HFF-Myc (cell line): ENCODE data around the gene TNS2.
A peak's percentile ranks its signal among the peaks of the same experiment; 100 is the strongest.

ENCODE experiments used
- DNase-seq: peaks from one replicate; pipeline ENCODE4 v3.0.0-alpha.2; 2011; ENCODE audit warnings: low read depth; ENCODE audit errors: extremely low read depth
- H3K4me3 ChIP-seq: replicated peaks from 2 replicates; pipeline ENCODE4 v1.5.1; 2011; ENCODE audit warnings: low read depth, mild to moderate bottlenecking, control low read depth, low read length
- TF ChIP-seq, protein P1 (sequence below): IDR thresholded peaks from 2 replicates; pipeline ENCODE4 v1.5.1; 2012; ENCODE audit warnings: mild to moderate bottlenecking, low read depth, low read length, control low read depth; ENCODE audit errors: missing control alignments

TNS2 gene

GRCh38 chr12:53050426-53051057 lies 677 bp downstream of the TNS2 start:
- TF ChIP-seq, protein P1, sequence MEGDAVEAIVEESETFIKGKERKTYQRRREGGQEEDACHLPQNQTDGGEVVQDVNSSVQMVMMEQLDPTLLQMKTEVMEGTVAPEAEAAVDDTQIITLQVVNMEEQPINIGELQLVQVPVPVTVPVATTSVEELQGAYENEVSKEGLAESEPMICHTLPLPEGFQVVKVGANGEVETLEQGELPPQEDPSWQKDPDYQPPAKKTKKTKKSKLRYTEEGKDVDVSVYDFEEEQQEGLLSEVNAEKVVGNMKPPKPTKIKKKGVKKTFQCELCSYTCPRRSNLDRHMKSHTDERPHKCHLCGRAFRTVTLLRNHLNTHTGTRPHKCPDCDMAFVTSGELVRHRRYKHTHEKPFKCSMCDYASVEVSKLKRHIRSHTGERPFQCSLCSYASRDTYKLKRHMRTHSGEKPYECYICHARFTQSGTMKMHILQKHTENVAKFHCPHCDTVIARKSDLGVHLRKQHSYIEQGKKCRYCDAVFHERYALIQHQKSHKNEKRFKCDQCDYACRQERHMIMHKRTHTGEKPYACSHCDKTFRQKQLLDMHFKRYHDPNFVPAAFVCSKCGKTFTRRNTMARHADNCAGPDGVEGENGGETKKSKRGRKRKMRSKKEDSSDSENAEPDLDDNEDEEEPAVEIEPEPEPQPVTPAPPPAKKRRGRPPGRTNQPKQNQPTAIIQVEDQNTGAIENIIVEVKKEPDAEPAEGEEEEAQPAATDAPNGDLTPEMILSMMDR, result no peak
- H3K4me3 ChIP-seq, result peak overlapping the region; percentile 57

GRCh38 chr12:53051058-53051880 lies 1.4 kb downstream of the TNS2 start:
- H3K4me3 ChIP-seq, result peak overlapping the region; percentile 57
- TF ChIP-seq, protein P1, result no peak
- DNase-seq, result no peak

More at GRCh38 chr12:53050426-53051057, 677 bp downstream of the TNS2 start:
- DNase-seq, result no peak

GRCh38 chr12:53051881-53052412 lies 2.1 kb downstream of the TNS2 start:
- H3K4me3 ChIP-seq, result peak overlapping the region; percentile 57
- no peak for DNase-seq
- TF ChIP-seq, protein P1, result no peak

- TF ChIP-seq, protein P1, result no peak
- no peak overlapping the region; the same call in 1 of the 2 replicates for H3K4me3 ChIP-seq
- DNase-seq, result no peak
Measured at GRCh38 chr12:53052419-53053217, 2.8 kb downstream of the TNS2 start.

DNA sequence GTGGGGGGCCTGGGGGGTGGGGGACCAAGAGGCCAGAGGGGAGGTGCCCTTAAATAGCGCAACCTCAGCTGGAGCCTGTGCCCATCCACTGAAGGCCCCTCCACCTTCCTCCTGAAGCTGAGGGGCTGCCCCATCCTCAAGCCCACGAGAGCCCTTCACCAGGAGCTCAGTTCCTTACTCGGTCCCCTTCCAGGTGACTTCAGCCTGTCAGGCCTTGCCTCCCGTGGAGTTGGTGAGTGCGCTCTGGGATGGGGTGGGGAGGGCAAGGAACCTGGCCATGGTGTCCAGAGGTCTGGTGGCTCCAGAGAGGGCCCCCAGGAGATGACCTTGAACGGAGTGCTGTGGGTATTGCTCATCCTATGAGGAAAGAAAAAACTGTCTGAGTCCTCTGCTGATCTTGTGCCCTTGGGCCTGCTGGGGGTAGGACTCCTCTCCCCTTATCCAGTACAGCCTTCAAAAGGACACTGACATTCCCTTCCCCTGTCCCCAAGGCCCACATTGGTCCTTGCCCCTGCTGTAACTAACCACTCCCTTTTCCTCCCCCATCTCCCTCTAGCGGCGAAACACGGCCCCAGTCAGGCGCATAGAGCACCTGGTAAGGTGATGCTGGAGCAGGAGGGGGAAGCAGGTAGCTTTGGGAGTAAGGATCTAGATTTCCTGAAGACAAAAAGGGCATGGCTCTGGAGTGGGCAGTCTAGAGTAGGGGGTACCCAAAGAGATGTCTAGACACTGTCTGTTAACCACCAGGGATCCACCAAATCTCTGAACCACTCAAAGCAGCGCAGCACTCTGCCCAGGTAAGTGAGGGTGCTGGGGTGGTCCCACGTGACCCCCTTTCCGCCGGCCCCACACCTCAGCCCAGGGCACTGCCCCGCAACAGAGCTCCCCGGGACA lies 3.6 kb downstream of the TNS2 start:
- DNase-seq, result no peak
- peak overlapping the region; percentile 56 for H3K4me3 ChIP-seq
- TF ChIP-seq, protein P1, result peak; percentile 73
